HG02610 (cell line): Measurements from ENCODE around the gene NDUFB11.

Experiments used
- ATAC-seq: cut with Tn5 transposase; IDR thresholded peaks from one replicate; pipeline ENCODE4 v1.9.1; 2021; ENCODE audit warnings: mild to moderate bottlenecking, moderate library complexity; ENCODE audit not compliant: unreplicated experiment

NDUFB11 gene

DNA sequence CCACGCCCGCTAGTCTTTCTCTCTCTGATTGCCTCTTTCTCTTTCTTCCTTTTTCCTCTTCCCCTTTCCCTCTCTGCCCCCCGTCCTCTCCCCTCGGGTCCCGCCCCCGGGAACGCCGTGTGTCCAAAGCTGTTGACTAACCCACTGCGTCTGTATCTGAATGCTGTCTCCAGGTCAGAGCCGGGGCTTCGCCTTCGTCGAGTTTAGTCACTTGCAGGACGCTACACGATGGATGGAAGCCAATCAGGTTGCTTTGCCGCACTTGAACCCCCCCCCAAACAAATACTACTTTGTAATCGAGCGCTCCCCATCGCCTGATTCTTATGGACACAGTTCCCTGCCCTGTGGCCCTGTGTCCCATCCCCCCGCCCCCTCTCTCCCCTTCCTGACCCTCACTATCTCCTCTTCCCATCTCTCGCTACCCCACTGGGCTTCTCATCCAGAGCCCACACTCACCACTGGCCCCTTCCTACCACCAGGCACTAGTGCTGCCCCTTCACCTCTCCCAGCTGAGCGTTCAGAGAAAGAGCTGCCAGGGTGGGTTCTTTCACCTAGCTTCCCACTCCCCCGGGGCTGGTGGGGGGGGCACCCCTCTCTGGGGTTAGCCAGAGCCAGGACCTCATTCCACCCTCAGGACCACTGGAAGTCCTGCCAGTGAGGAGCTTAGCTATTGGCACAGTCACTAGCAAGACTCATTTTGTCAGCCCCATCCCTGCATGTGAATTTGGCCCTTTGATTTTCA lies 30.5 kb upstream of the NDUFB11 start:
- ATAC-seq: no peak

GRCh38 chrX:47174376-47174775 lies 29.9 kb upstream of the NDUFB11 start:
- no peak for ATAC-seq

- no peak for ATAC-seq
These were observed 28.7 kb upstream of the NDUFB11 start for GRCh38 chrX:47172971-47173792.

GRCh38 chrX:47172549-47172948 lies 28.0 kb upstream of the NDUFB11 start:
- no peak for ATAC-seq

- ATAC-seq: no peak
These were observed 27.5 kb upstream of the NDUFB11 start for GRCh38 chrX:47171996-47172395.

- no peak for ATAC-seq
These were observed 26.6 kb upstream of the NDUFB11 start for GRCh38 chrX:47170861-47171692.

- no peak for ATAC-seq
These were observed 25.4 kb upstream of the NDUFB11 start for GRCh38 chrX:47169726-47170515.

GRCh38 chrX:47169273-47169672 lies 24.8 kb upstream of the NDUFB11 start:
- no peak for ATAC-seq

DNA sequence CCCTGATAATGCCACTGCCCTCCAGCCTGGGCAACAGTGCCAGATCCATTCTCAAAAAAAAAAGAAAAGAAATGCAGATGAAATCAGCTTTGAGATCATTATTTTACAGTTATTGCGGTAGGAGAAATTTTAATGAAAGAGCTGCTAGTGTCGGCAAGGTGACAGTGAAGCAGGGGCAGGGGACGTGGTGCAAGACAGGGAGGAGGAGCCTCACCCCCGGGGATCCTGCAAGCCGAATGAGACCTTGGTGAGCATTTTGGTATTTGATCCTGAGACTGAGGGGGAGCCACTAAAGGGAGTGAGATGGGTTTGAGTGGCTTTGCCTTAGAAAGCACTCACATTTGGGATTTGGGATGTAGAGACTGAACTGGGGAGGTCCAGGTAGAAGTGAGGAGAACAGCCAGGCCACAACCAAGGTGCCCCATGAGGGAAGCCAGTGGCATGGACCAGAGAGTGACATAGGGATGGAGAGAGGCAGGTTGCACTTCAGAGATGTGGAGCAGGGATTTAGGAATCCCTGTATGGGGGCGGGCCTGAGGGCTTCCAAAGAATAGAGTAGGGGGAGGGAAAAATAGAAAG lies 24.1 kb upstream of the NDUFB11 start:
- no peak for ATAC-seq

GRCh38 chrX:47166126-47166525 lies 21.6 kb upstream of the NDUFB11 start:
- ATAC-seq: no peak

DNA sequence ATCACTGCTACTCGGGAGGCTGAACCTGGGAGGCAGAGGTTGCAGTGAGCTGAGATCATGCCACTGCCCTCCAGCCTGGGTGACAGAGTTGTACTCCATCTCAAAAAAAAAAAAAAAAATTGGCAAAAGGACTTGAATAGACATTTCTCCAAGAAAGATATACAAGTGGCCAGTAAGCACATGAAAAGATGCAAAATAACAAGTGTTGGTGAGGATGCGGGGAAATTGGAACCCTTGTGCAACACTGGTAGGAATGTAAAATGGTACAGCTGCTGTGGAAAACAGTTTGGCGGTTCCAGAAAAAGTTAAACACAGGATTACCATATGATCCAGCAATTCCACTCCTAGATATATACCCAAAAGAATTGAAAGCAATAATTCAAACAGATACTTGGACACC lies 19.9 kb upstream of the NDUFB11 start:
- ATAC-seq: no peak

- ATAC-seq: no peak
These were observed 18.6 kb upstream of the NDUFB11 start for GRCh38 chrX:47162927-47163583.

DNA sequence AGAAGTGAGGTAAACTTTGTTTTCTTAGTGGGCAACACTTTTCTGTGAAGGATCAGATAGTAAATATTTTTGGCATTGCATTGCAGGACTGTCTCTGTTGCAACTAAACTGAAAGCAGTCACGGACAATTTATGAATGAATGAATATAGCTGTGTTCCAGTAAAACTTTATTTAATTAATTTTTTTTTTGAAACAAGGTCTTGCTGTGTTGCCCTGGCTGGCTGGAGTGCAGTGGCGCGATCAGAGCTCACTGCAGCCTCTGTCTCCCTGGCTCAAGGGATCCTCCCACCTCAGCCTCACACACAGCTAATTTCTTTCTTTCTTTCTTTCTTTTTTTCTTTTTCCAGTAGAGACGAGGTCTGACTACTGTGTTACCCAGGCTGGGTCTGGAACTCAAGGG lies 16.3 kb upstream of the NDUFB11 start:
- ATAC-seq: no peak

GRCh38 chrX:47158781-47159180 lies 14.3 kb upstream of the NDUFB11 start:
- ATAC-seq: no peak

GRCh38 chrX:47158131-47158530 lies 13.6 kb upstream of the NDUFB11 start:
- no peak for ATAC-seq

DNA sequence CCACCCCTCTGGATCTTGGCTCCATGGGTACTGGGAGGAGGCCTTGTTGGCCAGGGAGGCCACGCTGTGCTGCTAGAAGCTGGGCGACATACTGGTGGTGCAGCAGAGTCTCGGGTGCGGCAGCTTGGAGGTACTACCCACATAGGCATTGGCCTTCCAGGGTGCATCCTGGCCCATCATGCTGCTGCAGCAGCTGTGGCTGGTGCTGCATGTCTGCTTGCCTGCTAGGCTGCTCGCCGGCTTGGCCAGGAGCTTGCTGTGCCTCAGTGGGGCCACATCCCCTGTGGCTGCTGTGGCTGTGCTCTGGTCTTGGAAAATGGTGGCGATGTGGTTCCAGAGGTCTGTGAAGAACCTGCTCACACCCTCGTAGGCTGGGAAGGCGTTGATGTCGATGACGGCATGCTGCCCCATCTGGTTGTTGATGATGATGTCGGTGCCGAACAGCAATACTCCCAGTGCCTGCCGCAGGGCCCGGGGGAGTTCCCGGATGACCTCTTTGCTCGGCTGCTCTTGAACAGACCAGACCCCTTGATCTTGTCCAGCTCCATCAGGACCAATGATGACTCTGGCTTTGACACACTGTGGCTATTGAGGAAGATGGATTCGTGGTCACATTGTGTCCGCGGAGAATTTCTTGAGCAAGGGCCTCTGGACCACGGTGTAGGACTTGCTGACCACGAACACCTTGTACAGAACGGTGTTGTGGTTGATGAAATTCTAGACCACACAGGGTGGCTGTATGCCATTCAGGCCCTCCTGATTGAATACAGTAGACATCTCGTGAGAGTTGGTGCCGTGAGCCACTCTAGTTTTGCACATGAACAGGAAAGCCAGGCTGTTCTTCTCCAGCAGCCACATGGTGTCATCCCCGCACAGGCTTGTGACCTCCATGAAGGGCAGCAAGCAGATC lies 12.4 kb upstream of the NDUFB11 start:
- no peak for ATAC-seq

DNA sequence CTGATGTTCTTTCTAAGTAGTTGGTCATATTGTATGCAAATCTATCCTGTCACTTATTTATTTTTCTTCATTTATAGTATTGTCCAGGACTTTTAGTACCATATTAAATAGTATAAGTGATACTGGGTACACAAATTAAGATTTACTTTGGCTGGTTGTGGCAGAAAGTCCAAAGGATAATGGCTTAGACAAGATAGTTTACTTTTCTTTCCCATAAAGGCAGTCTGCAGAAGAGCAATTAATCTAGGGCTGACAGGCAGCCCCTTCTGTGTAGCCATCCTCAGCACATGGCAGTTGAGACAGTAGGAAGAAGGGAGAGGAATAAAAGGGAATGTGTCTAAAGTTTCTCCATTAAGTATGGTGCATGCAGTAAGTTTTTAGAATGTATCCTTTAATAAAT lies 6.9 kb upstream of the NDUFB11 start:
- no peak for ATAC-seq

GRCh38 chrX:47148946-47149345 lies 4.4 kb upstream of the NDUFB11 start:
- no peak for ATAC-seq
